ENCODE data around the gene GABRB1.

GABRB1 gene

DNA sequence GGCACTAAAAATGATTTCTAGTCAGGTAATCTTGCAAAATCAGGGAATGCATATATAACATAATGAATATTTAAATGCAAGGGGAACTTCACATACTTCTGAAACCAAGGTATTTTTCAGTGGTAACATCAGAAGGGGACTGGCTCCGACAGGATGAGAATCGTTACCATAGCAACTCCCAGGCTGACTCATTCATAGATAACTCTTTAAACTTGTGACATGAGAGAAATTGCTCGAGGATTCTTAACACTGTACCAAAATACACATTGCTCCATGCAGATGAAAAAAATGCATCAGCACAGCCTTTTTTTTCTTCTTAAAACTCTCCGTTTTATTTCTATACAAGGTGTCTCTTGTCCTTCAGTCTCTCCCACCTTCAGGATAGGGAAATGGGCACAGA, 114.3 kb downstream of the GABRB1 start:
- H3K79me2 ChIP-seq = no peaks in the 10 kb centered on the region
- no peak overlapping the region for H2AFZ ChIP-seq
- H3K36me3 ChIP-seq (ENCODE audit: control insufficient read depth, insufficient read depth, low read length) = no peaks in the 10 kb centered on the region
- no peak overlapping the region for H3K9ac ChIP-seq
- H3K27me3 ChIP-seq (ENCODE audit: control insufficient read depth, insufficient read depth, low read length) = no peaks in the 10 kb centered on the region
- H3K4me1 ChIP-seq = no peaks in the 10 kb centered on the region
- no peak overlapping the region for H3K4me2 ChIP-seq (ENCODE audit: low read length)
- no peaks in the 10 kb centered on the region for H3K9me3 ChIP-seq (ENCODE audit: control insufficient read depth, low read length)
- no peak overlapping the region for H3K4me3 ChIP-seq (ENCODE audit: low read depth, low read length)
- H3K27ac ChIP-seq = no peak overlapping the region
- TF ChIP-seq, protein P1, sequence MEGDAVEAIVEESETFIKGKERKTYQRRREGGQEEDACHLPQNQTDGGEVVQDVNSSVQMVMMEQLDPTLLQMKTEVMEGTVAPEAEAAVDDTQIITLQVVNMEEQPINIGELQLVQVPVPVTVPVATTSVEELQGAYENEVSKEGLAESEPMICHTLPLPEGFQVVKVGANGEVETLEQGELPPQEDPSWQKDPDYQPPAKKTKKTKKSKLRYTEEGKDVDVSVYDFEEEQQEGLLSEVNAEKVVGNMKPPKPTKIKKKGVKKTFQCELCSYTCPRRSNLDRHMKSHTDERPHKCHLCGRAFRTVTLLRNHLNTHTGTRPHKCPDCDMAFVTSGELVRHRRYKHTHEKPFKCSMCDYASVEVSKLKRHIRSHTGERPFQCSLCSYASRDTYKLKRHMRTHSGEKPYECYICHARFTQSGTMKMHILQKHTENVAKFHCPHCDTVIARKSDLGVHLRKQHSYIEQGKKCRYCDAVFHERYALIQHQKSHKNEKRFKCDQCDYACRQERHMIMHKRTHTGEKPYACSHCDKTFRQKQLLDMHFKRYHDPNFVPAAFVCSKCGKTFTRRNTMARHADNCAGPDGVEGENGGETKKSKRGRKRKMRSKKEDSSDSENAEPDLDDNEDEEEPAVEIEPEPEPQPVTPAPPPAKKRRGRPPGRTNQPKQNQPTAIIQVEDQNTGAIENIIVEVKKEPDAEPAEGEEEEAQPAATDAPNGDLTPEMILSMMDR (IDR thresholded peaks at IDR 0.05) = no peak

DNA sequence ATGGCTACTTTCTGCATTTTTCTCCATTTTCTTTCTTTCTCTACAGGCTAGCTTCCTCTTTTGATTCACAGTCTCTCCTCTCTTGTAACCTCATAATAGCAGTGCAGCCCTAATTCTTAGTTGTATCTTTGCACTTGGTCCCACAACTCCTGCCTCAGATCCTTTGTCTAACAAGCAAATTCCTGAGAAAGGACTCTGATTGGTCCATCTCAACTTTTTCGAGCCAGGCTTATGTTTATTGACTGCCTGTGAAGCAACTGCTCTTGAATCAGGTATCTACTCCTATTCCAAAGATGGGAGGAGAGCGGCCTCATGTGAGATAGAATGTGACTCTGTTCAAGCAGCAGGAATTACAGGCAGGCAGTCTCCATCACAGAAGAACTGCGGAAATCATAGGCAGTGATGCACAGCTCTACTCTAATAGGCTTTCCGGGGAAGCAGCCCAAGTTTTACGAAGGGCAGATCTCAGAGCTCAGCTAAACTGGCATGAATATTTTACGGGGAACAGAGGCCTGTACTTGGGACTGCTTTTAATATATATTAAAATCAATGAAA, 123.5 kb downstream of the GABRB1 start:
- Histone ChIP-seq H3K9ac (no peak overlapping the region), H3K9me3 (ENCODE audit: control insufficient read depth, low read length) (no peaks in the 10 kb centered on the region), H3K4me3 (ENCODE audit: low read depth, low read length) (no peak overlapping the region), H3K4me2 (ENCODE audit: low read length) (no peak overlapping the region), H3K36me3 (ENCODE audit: control insufficient read depth, insufficient read depth, low read length) (no peaks in the 10 kb centered on the region), H3K27me3 (ENCODE audit: control insufficient read depth, insufficient read depth, low read length) (no peaks in the 10 kb centered on the region), H3K79me2 (no peaks in the 10 kb centered on the region), H3K4me1 (no peaks in the 10 kb centered on the region), H3K27ac (no peak overlapping the region), H2AFZ (no peak overlapping the region)
- TF ChIP-seq, protein P1 (IDR thresholded peaks at IDR 0.05) = no peak

DNA sequence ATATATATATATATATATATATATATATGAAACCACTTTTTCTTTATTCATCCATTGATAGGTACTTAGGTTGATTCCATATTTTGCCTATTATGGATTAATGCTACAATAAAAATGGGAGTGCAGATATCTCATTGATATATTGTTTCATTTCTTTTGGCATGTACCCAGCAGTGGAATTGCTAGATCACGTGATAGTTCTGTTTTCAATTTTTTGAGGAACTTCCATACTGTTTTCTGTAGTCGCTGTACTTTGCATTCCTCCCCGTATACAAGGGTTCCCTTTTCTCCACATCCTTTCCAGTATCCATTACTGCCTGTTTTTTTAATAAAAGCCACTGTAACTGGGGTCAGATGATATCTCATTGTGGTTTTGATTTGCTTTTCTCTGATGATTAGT, 124.6 kb downstream of the GABRB1 start:
- Histone ChIP-seq H3K9me3 (ENCODE audit: control insufficient read depth, low read length) (no peaks in the 10 kb centered on the region), H3K79me2 (no peaks in the 10 kb centered on the region), H3K4me2 (ENCODE audit: low read length) (no peak overlapping the region), H3K4me1 (no peaks in the 10 kb centered on the region), H2AFZ (no peak overlapping the region), H3K27ac (no peak overlapping the region), H3K27me3 (ENCODE audit: control insufficient read depth, insufficient read depth, low read length) (no peaks in the 10 kb centered on the region), H3K9ac (no peak overlapping the region), H3K36me3 (ENCODE audit: control insufficient read depth, insufficient read depth, low read length) (no peaks in the 10 kb centered on the region), H3K4me3 (ENCODE audit: low read depth, low read length) (no peak overlapping the region)
- TF ChIP-seq, protein P1 (IDR thresholded peaks at IDR 0.05) = no peak

DNA sequence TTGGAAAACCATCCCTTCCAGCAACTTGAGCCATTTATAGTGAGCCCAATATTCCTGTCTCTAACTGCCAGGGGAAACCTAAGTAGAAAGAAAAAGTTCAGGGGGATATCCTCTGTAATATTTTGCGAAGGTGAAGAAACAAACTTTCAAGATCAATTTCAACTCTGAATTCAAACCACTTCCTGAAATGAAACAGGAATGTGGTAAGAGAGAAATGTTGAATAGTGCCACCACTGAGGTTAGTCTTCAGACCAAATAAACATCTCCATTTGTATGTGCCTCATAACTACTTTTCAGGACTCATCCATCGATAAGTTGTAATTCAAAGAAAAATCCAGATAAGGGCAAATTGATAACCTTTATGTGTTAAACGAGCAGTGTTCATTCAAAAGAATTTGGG, 128.7 kb downstream of the GABRB1 start:
- Histone ChIP-seq H3K9ac (no peak overlapping the region), H3K4me1 (no peaks in the 10 kb centered on the region), H3K27ac (no peak overlapping the region), H3K27me3 (ENCODE audit: control insufficient read depth, insufficient read depth, low read length) (no peaks in the 10 kb centered on the region), H3K4me2 (ENCODE audit: low read length) (no peak overlapping the region), H2AFZ (no peak overlapping the region), H3K4me3 (ENCODE audit: low read depth, low read length) (no peak overlapping the region), H3K9me3 (ENCODE audit: control insufficient read depth, low read length) (no peaks in the 10 kb centered on the region), H3K36me3 (ENCODE audit: control insufficient read depth, insufficient read depth, low read length) (no peaks in the 10 kb centered on the region), H3K79me2 (no peaks in the 10 kb centered on the region)
- TF ChIP-seq, protein P1 (IDR thresholded peaks at IDR 0.05) = no peak
